GM21576 (cell line): ENCODE measurements around the gene PROCA1.
"Not testable (repeated sequence)": the region's sequence is repeated elsewhere in the genome, so short reads cannot be mapped to it uniquely, and the experiment has no call there.

Source experiments
- ATAC-seq: cut with Tn5 transposase; IDR thresholded peaks from one replicate; pipeline ENCODE4 v1.9.1; 2021; ENCODE audit warnings: mild to moderate bottlenecking, moderate library complexity; ENCODE audit not compliant: unreplicated experiment

The PROCA1 gene

DNA sequence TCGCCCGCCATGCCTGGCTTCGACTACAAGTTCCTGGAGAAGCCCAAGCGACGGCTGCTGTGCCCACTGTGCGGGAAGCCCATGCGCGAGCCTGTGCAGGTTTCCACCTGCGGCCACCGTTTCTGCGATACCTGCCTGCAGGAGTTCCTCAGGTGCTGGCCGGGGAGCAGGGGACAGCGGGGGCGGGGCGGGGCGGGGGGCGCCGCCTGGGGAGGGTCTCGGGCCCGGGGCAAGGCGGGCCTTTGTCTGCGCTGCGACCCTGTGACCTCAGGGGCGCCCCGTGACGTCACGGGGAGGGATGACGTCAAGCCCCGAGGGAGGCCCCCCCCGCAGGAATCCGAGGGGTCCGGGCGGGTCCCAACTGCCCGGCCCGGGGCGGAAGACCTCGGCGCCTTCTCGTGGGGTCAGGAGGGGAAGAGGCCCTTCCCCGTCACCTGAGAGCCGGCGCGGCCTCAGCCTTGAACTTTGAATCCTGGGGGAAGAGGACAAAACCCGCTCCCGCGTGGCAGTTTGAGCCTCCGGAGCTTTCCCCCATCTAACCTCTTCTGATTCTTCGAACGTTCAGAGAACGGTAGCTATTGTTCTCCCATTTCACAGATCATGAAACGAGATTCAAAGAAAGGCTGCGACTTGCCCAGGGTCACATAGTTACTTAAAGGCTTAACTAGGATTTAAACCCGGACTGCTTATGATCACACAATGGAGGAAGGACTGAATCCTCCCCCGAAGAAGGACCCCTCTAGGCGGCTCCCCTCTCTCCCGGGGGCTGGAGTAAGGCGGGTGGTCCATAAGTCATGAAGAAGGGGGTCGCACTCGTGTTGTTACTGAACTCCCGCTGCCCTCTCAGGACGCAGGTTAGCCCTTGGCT, 32.6 kb upstream of the PROCA1 start:
- peak; percentile 28 for ATAC-seq

DNA sequence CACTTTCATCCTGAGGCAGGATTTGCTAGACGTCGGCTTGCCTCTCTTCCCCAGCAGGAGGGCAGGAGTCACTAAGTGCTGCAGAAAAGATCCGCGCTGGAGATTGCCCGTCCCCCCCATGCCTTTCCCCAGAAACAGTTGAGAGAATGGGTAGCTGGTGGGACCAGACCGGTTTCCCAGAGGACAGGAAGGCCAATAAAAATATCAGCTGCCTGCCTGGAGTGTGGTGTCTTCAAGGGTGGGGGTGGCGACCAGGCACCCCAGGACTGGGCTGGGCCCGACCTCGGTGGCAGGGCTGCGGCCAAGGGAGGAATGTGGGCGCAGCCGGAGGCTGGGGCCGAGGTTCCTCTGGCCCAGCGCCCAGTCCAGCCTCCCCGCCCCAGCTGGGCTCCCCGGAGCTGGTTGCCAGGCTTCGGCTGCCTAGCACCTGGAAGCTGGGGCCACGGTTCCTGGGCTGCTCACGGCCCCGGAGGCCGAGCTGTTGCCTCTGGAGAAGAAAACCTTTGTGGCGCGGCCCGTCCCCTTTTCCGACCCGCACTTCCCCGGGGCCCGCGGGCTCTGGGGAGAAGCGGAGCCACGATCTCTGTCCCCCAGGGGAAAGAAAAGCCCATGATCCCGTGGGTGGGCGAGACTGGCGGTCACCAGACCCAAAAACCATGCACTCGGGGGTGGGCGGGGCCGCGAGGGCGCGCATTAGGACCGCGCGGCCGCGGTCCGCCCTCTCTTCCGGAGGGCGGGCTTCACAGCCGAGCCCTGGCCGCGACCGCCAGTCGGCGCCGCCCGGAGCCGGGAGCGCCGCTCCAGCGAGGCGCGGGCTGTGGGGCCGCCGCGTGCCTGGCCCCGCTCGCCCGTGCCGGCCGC, 31.8 kb upstream of the PROCA1 start, which contains the start of gene TRAF4:
Gene TRAF4 (plus strand): TSS at position 769 of the 861 bp plus-strand sequence. CDS start 102 bp downstream, outside the sequence.
- peak; percentile 64 for ATAC-seq

DNA sequence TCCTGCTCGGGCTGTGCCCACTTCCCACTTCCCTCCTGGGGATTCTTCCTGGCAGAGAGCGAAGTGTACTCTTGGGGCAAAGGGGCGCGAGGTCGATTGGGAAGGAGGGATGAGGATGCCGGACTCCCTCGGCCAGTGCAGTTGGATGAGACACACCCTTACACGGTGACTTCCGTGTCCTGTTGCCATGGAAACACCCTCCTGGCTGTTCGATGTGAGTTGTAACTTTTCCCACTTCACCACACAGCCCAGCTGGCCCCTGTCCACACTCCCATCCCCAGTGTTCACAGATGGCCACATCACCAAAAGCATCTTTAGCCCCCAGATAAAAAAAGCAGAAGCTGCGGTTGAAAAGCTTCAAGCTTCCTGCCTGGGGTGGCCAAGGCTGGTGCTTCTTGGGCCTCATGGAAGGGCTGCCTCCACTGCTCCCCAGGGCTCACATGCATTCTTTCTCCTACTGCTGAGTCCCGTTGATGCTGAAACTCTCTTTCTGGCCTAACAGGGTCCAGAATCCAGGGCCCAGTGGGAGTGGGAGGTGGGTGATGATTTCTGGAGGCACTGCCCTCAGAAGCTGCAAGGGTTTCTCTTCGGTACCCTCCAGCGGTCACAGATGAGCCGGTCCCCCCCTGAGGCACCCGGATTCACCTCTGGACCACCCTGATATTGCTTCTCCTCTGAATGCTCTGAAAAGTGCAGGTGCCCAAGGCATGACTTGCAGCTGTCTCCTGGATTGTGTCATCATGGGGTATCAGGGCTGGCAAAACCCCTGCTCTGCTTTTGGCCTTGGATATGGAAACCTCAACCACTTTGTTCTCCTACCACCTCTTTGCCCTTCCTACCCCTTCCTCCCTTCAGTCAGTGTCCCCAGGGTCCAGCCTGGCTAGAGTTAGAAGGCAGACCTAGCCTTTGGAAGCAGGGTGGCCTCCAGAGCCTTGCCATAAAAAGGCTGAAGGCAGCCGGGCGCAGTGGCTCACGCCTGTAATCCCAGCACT, 30.0 kb upstream of the PROCA1 start:
- ATAC-seq = no peak

DNA sequence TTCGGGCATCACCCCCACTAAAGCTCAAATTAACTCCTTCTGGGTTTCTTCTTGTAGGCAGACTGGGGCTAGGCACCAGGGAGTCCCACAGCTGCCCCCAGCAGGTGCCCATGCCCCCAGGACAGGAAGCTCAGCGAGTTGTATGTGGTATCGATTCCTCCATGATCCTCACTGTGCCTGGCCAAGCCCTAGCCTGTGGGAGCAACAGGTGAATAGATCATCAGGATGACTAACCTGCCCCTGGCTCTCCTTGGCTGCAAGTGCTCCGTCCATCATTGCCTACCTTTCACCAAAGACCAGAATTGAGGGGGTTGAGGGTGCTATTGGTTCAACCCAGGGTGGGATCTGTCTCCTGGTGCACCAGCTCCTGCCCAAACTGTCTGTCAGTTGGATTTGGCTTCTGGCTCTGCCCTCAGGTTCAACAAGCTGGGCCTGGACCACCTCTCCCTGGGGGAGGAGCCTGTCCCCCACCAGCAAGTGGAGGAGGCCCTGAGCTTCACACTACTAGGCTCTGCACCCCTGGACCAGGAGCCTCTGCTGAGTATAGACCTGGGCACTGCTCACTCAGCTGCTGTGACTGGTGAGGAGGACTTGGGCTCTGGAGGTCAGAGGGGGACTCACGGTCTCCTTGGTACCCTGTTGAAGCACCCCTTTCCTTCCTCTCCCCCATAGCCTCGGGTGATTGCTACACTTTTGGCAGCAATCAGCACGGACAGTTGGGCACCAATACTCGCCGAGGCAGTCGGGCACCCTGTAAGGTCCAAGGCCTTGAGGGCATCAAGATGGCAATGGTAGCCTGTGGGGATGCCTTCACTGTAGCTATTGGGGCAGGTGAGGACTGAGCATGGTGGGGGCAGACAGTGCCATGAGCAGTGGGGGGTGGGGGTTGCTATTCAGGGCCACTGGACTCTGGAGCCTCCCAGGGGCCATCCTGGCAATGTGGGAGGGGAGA, 29.0 kb upstream of the PROCA1 start:
- no peak for ATAC-seq

DNA sequence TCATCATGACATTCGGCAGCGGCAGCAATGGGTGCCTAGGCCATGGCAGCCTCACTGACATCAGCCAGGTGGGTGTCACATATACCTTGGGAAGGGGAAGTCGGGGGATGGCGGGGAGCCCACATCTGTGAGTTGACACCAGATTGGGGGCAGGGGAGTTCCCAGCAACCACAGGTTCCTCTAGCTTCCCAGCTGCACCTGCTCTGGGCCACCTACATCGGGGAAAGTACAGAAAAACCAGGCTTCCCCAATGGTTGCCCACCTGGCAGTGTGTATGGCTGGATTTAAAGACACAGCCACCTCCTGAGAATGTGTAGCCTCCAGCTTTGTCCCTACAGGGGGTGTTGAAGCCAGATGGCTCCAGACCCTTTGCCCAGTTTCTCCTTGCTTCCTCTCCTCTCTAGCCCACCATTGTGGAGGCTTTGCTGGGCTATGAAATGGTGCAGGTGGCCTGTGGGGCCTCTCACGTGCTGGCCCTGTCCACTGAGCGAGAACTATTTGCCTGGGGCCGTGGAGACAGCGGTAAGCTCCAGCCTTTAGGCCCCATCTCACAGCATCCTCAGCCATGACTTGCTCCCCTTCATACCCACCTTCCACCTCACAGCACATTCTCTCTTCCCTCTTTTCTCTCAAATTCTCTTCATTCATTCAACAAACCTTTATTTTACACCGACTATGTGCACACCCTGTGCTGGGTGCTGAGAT, 27.1 kb upstream of the PROCA1 start:
- no peak for ATAC-seq

DNA sequence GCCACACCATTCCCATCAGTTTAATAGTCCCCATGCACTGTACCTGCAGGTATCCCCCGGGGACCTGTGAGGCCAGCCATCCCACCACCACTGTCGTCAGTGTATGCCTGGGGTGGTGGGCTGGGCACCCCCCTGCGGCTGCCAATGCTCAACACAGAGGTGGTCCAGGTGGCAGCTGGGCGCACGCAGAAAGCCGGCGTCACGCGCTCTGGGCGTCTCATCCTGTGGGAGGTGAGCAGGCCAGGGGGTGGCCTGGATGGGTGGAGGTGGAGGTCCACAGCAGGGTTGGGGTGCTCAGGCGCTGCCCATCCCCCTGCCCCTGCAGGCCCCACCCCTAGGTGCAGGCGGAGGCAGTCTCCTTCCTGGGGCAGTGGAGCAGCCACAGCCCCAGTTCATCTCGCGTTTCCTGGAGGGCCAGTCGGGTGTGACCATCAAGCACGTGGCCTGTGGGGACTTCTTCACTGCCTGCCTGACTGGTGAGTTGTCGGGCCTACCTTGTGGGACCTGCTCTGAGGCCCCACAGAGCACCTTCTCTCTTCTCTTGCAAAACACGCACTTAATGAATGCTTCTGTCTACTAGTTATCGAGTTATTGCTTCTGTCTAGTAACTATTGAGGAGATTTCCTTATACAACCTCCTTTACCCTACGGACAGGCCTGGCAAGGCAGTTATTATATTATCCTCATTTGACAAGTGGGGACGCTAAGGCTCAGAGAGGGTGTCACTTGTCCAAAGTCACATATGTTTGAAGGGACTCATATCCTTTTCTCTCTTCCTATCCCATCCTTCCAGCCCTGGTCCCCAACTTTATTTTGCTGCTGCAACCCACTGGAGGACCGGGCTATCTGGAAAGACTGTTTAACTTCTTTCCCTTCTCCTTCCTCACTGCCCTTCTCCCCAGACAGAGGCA, 26.3 kb upstream of the PROCA1 start:
- peak; percentile 59 for ATAC-seq

DNA sequence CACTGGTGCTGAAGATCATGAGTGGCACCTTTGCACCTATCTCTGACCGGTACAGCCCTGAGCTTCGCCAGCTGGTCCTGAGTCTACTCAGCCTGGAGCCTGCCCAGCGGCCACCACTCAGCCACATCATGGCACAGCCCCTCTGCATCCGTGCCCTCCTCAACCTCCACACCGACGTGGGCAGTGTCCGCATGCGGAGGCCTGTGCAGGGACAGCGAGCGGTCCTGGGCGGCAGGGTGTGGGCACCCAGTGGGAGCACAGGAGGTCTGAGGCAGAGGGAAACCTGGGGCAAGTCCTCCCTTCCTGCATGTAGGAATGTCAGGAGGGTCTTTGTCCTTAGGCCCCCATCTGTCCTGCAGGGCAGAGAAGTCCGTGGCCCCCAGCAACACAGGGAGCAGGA, 25.6 kb upstream of the PROCA1 start:
- no peak for ATAC-seq

DNA sequence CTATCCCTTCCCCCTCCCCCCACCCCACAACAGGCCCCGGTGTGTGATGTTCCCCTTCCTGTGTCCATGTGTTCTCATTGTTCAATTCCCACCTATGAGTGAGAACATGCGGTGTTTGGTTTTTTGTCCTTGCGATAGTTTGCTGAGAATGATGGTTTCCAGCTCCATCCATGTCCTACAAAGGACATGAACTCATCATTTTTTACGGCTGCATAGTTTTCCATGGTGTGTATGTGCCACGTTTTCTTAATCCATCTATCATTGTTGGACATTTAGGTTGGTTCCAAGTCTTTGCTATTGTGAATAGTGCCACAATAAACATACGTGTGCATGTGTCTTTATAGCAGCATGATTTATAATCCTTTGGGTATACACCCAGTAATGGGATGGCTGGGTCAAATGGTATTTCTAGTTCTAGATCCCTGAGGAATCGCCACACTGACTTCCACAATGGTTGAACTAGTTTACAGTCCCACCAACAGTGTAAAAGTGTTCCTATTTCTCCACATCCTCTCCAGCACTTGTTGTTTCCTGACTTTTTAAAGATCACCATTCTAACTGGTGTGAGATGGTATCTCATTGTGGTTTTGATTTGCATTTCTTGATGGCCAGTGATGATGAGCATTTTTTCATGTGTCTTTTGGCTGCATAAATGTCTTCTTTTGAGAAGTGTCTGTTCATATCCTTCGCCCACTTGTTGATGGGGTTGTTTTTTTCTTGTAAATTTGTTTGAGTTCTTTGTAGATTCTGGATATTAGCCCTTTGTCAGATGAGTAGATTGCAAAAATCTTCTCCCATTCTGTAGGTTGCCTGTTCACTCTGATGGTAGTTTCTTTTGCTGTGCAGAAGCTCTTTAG, 24.5 kb upstream of the PROCA1 start:
- not testable (repeated sequence) for ATAC-seq

DNA sequence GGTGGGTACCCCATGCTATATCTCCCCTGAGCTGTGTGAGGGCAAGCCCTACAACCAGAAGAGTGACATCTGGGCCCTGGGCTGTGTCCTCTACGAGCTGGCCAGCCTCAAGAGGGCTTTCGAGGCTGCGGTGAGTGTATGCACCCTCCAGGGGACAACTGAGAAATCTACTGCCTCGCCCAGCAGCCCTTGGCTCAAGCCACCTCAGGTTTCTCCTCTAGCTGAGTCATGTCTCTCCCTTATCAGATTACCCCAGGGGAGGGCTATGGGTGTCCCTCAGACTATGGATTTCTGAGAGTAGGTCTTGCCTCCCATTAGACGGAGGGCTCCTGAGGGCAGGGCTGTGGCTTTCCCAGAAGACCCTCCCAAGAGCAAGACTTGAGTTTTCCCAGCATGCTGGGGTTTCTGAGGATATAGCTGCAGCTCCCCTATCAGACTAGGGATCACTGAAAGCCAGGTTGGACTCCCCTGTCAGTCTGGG, 23.6 kb upstream of the PROCA1 start:
- ATAC-seq = no peak

DNA sequence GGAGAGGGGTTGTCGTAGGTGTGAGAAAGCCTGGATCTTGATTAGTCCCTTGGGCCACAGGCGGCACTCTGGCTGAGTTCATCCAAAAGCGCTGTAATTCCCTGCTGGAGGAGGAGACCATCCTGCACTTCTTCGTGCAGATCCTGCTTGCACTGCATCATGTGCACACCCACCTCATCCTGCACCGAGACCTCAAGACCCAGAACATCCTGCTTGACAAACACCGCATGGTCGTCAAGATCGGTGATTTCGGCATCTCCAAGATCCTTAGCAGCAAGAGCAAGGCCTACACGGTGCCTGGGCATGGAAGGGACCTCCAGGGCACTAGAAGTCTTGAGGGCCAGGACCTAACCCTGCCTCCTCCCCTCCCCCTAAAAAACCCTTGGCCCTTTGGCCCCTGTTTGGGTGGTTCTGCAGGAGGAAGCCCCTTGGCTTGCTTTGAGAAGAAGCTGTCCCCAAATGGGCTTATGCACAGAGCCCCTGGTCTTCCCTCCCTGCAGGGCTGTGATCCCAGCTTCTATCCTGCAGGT, 23.1 kb upstream of the PROCA1 start:
- ATAC-seq = no peak

DNA sequence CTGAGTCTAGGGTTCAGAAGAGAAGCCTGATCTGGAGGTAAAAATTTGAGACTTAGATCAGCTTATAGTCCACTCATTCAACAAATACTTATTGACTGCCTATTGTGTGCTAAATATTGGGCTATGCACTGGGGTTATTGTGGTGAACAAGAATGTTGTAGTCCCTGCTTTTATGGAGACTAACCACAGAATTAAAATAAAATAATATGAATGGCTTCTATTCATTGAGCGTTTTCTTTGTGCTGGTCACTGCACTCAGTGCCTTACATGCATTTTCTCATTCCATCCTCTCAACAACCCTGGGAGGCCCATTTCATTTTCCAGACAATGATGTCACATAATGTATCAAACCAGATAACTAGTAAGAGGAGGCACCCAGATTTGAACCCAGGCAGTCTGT, 21.7 kb upstream of the PROCA1 start:
- ATAC-seq = no peak

DNA sequence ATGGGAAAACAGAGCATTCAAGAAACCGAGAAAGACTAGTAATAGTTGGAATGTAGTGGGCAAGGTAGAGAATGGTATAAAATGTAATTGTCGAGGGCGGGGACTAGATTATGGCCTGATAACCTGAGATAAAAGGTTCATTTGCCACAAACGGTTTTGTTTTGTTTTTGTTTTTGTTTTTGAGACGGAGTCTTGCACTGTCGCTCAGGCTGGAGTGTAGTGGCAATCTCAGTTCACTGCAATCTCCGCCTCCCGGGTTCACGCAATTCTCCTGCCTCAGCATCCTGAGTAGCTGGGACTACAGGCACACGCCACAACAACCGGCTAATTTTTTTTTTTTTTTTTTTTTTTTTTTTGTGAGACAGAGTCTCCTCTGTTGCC, 18.3 kb upstream of the PROCA1 start:
- ATAC-seq = no peak

DNA sequence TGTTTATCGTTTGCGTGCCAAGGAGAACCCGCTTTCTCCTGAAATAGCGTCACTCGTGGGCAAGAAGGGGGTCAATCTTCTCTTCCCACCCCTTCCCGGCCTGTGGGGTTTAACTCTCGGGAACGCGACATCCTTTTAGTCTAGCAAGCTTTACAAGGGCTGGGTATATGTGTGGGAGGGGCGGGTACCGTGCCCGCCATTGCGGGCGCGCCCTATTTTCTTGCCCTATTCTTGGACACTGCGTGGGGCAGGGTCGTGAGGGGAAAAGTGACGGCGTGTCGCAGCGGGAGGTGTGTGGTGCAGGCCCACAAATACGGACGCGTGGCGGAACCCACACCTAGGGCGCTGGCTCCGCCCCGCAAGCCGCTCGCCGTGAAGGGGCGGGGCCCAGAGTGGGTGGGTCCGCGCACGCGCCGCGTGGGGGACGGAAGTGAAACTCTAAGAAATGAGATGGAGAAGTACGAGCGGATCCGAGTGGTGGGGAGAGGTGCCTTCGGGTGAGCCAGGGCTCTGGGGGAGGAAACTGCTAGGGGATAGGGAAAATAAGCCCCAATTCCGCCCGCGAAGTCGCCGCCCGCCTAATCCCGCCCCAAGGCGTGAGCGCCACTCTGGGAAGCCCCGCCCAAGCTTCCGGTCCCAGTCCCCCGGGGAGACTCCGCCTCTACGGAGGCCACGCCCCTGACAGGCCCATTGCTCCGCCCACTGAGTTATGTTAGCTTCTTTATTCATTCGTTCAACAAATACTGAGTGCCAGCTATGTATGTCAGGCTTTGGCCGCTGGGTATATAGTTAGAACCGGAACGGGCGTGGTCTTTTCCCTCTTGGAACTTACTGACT, 16.9 kb upstream of the PROCA1 start, which contains the start of gene NEK8:
Gene NEK8 (plus strand): TSS at position 425 of the 837 bp plus-strand sequence. CDS start 26 bp downstream, at position 451.
- peak; percentile 34 for ATAC-seq

DNA sequence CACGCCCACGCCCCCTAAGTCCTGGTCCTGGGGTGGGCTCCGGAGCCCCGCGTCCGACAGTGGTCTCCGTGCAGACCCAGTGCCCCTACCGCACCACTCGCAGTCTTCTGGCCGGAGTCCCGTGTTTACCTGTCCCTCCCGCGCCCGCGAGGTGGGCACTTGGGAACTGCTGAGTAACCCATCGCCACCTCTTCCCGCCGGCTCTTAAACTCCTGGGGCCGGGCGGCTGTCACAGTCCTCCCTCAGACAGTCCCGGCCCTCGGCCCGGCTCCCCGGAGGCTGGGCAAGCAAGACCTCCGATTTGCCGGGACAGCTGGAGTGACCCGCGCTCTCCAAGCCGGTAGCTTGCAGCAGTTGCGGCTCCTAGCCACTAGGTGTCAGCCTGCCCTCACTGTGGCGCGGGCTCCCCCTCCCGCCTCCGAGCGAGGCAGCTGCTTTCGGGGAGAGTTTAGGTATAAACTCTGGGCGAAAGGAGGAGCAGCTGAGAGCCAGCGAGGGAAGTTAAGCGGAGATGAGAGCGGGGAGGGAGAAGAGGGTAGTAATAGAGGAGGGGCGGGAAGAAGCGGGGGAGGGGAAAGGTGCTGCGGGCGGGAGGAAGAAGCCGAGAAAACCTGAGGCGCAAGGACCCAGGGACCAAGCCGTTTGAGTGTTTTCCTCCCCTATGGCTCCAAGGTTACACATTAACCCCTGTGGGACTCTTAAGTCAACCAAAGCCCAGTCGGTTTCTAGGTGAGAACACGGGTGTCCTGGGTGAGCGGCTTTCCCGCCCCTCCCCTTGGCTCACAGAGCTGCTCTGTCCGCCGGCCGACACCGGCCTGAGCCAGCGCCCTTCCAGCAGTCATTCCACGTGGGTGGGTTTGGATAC, 15.2 kb upstream of the PROCA1 start:
- ATAC-seq = peak; percentile 33

DNA sequence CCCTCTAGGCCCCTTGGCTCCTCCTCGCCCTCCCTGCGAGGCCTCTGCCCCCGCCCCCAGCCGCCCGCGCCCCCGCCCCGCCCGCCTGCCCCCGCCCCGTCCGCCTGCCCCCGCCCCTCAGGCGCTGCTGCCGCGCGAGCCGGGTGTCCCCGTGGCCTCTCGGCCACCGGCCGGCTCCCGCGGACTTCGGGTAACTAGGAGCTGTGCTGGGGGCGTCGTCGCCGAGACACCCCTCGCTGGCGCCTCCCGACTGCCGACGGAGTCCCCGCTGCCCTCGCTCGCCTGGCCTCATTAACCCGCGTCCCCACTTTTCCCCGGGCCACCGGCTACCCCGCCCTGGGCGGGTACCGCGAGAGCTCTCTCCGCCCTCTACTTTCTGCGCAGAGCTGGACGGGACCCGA, 14.5 kb upstream of the PROCA1 start, which contains the start of gene TLCD1:
Gene TLCD1 (minus strand): TSS at position 8 of the 401 bp plus-strand sequence. CDS start 136 bp downstream, outside the sequence.
- peak; percentile 15 for ATAC-seq
